Loucy (cell line): Measurements from ENCODE around the gene PRCD.

Experiments used
- CTCF ChIP-seq: fragments of 200-600 bp; sonication (generic); conservative IDR thresholded peaks from 2 replicates; pipeline ENCODE4 v1.5.1; 2014; ENCODE audit warnings: mild to moderate bottlenecking, antibody characterized with exemption, low read length
- EZH2phosphoT487 ChIP-seq: fragments of 200-600 bp; IDR thresholded peaks from 2 replicates; pipeline ENCODE4 v1.6.1; 2018; ENCODE audit warnings: antibody characterized with exemption, mild to moderate bottlenecking, moderate library complexity, borderline replicate concordance

GRCh38 chr17:76529224-76530094 is 10.4 kb upstream of the PRCD start:
- TF ChIP-seq CTCF = no peak
- TF ChIP-seq EZH2phosphoT487 = no peak
